GM18519 (cell line): ENCODE data around the gene FBXO2.

Experiments used
- ATAC-seq: cut with Tn5 transposase; IDR thresholded peaks from one replicate; pipeline ENCODE4 v1.9.1; 2021; ENCODE audit warnings: mild to moderate bottlenecking, moderate library complexity; ENCODE audit not compliant: unreplicated experiment, low FRiP score

Gene FBXO2

GRCh38 chr1:11682799-11683198, 28.6 kb upstream of the FBXO2 start:
- ATAC-seq: no peak

- ATAC-seq: no peak
These were observed 28.1 kb upstream of the FBXO2 start for GRCh38 chr1:11682287-11682771.

- peak; percentile 63 for ATAC-seq
These were observed 27.0 kb upstream of the FBXO2 start, which contains the start of gene MAD2L2 for GRCh38 chr1:11681071-11681771. TSS of gene MAD2L2 (minus strand) at chr1:11681148. CDS start at chr1:11680601, 547 bp downstream.

GRCh38 chr1:11680270-11681070, 26.2 kb upstream of the FBXO2 start:
- peak; percentile 11 for ATAC-seq

- ATAC-seq: no peak
These were observed 24.2 kb upstream of the FBXO2 start for GRCh38 chr1:11678442-11678841.

- no peak for ATAC-seq
These were observed 22.3 kb upstream of the FBXO2 start for GRCh38 chr1:11676386-11677103.

GRCh38 chr1:11675325-11675724, 21.1 kb upstream of the FBXO2 start:
- ATAC-seq: no peak

GRCh38 chr1:11674488-11674887, 20.3 kb upstream of the FBXO2 start:
- no peak for ATAC-seq

GRCh38 chr1:11673089-11673769, 19.0 kb upstream of the FBXO2 start:
- no peak for ATAC-seq

- no peak for ATAC-seq
These were observed 17.5 kb upstream of the FBXO2 start for GRCh38 chr1:11671544-11672286.

GRCh38 chr1:11671205-11671543, 16.9 kb upstream of the FBXO2 start:
- ATAC-seq: no peak

GRCh38 chr1:11670747-11671146, 16.5 kb upstream of the FBXO2 start:
- no peak for ATAC-seq

- ATAC-seq: no peak
These were observed 14.3 kb upstream of the FBXO2 start for GRCh38 chr1:11668516-11668915.

GRCh38 chr1:11664336-11665065, 10.3 kb upstream of the FBXO2 start:
- ATAC-seq: peak; percentile 20

- ATAC-seq: no peak
These were observed 6.9 kb upstream of the FBXO2 start for GRCh38 chr1:11661103-11661502.

GRCh38 chr1:11659748-11660147, 5.5 kb upstream of the FBXO2 start:
- no peak for ATAC-seq

- no peak for ATAC-seq
These were observed 4.3 kb upstream of the FBXO2 start for GRCh38 chr1:11658542-11658941.

- ATAC-seq: no peak
These were observed 3.4 kb upstream of the FBXO2 start for GRCh38 chr1:11657654-11658053.
